Activated CD8-positive, alpha-beta memory T cell treated with anti-CD3 and anti-CD28 coated beads for 24 hours (primary cell): Measurements from ENCODE around the gene TMEM17.
"Not testable (repeated sequence)": the region's sequence is repeated elsewhere in the genome, so short reads cannot be mapped to it uniquely, and the experiment has no call there.

Experiments
- DNase-seq: peaks from one replicate; pipeline ENCODE4 v3.0.0-alpha.2; 2020

Gene TMEM17

GRCh38 chr2:62505750-62506420, at the start of gene TMEM17:
Gene TMEM17 (minus strand): TSS chr2:62506195. CDS start chr2:62506129, 66 bp downstream.
- DNase-seq = peak; percentile 76

GRCh38 chr2:62554440-62554839, 48.4 kb upstream of the TMEM17 start:
- DNase-seq = no peak

- no peak for DNase-seq
Observed at GRCh38 chr2:62550461-62550860, 44.5 kb upstream of the TMEM17 start.

GRCh38 chr2:62547854-62548253, 41.9 kb upstream of the TMEM17 start:
- no peak for DNase-seq

- no peak for DNase-seq
Observed at GRCh38 chr2:62545261-62545660, 39.3 kb upstream of the TMEM17 start.

GRCh38 chr2:62540408-62541168, 34.6 kb upstream of the TMEM17 start:
- DNase-seq = no peak

- no peak for DNase-seq
Observed at GRCh38 chr2:62539606-62540407, 33.8 kb upstream of the TMEM17 start.

- no peak for DNase-seq
Observed at GRCh38 chr2:62538756-62539155, 32.8 kb upstream of the TMEM17 start.

- DNase-seq = no peak
Observed at GRCh38 chr2:62537814-62538213, 31.8 kb upstream of the TMEM17 start.

GRCh38 chr2:62536873-62537547, 31.0 kb upstream of the TMEM17 start:
- no peak for DNase-seq

GRCh38 chr2:62535521-62535920, 29.5 kb upstream of the TMEM17 start:
- DNase-seq = not testable (repeated sequence)

GRCh38 chr2:62531594-62531993, 25.6 kb upstream of the TMEM17 start:
- no peak for DNase-seq

- no peak for DNase-seq
Observed at GRCh38 chr2:62529758-62530157, 23.8 kb upstream of the TMEM17 start.

GRCh38 chr2:62527478-62528210, 21.6 kb upstream of the TMEM17 start:
- DNase-seq = no peak

- no peak for DNase-seq
Observed at GRCh38 chr2:62526531-62527381, 20.8 kb upstream of the TMEM17 start.

GRCh38 chr2:62525549-62526269, 19.7 kb upstream of the TMEM17 start:
- DNase-seq = no peak

- DNase-seq = no peak
Observed at GRCh38 chr2:62524293-62524941, 18.4 kb upstream of the TMEM17 start.

- DNase-seq = not testable (repeated sequence)
Observed at GRCh38 chr2:62521061-62521460, 15.1 kb upstream of the TMEM17 start.

GRCh38 chr2:62512384-62512783, 6.4 kb upstream of the TMEM17 start:
- no peak for DNase-seq

GRCh38 chr2:62511636-62512035, 5.6 kb upstream of the TMEM17 start:
- DNase-seq = no peak
